Measurements from ENCODE around the gene C22orf23.

DNA sequence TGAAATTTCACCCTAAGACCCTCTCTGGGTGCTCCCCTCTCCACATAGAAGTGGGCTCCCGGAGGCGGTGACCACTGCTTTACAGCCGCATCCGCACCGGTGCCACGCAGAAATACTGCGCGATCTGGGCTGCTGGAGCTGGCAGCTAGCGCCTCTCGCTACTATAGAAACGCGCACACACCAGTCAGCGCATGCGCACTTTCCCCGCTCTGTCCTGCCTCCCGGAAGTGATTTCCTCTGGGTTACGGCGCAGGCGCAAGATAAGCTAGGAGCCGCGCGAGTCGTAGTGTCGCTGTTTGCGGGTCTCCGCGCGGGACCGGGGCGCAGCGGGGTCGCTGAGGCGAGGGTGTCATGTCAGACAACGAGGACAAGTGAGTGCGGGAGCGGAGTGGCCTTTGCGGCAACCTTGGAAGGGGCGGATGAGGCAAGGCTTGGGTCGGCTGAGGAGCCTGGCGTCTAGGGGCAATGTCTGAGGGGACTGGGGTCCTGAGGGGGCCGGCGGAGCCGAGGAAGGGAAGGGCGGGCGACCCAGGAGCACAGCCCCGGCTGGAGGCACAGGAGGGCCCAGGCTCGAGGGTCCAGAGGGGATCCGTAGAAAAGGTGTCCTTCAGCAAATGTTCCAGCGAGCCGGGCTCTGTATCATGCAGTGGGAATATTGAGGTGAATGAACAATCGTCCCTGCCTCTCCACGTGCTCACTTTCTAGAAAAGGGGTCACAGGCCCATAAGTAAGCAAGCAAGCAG lies at the start of gene C22orf23, which contains the start of gene POLR2F:
- TF ChIP-seq, protein P1, sequence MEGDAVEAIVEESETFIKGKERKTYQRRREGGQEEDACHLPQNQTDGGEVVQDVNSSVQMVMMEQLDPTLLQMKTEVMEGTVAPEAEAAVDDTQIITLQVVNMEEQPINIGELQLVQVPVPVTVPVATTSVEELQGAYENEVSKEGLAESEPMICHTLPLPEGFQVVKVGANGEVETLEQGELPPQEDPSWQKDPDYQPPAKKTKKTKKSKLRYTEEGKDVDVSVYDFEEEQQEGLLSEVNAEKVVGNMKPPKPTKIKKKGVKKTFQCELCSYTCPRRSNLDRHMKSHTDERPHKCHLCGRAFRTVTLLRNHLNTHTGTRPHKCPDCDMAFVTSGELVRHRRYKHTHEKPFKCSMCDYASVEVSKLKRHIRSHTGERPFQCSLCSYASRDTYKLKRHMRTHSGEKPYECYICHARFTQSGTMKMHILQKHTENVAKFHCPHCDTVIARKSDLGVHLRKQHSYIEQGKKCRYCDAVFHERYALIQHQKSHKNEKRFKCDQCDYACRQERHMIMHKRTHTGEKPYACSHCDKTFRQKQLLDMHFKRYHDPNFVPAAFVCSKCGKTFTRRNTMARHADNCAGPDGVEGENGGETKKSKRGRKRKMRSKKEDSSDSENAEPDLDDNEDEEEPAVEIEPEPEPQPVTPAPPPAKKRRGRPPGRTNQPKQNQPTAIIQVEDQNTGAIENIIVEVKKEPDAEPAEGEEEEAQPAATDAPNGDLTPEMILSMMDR (IDR thresholded peaks at IDR 0.05; ENCODE audit: insufficient read depth, low read depth, low read length) = no peak
- no peak for TF ChIP-seq EZH2 (IDR thresholded peaks at IDR 0.05; ENCODE audit: insufficient read depth, low read length)

Data from astrocyte (in vitro differentiated cells and primary cell).